ENCODE measurements around the gene PPT1.

PPT1 gene

DNA sequence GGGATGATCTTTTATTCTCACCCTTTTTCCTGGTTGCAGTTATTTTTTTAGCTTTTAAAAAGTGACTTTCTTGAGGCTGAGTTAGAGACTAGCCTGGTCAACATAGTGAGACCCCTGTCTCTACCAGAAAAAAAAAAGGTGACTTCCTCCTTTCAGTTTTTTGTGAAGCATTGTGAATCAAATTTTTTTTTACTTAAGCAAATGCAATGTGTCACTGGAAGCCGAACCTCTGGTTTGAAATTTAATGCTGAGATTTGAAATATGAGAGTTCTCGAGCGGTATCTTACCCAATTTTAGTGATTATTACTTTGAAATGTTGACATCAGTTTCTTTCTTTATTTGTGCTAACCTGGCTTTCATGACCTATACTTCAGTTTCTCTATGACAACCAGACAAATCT, 52.9 kb downstream of the PPT1 start:
- no peak for TF ChIP-seq CTCF (IDR thresholded peaks at IDR 0.05; ENCODE audit: low read depth, low read length)
- H3K4me3 ChIP-seq (ENCODE audit: low read depth, low read length) = no peak overlapping the region

- no peak for TF ChIP-seq CTCF (IDR thresholded peaks at IDR 0.05; ENCODE audit: low read depth, low read length)
- peak overlapping the region; percentile 99 for H3K4me3 ChIP-seq (ENCODE audit: low read depth, low read length)
Measured at GRCh38 chr1:40042341-40042740, 54.7 kb downstream of the PPT1 start.

GRCh38 chr1:40041466-40041838, 55.6 kb downstream of the PPT1 start:
- TF ChIP-seq CTCF (IDR thresholded peaks at IDR 0.05; ENCODE audit: low read depth, low read length) = no peak
- H3K4me3 ChIP-seq (ENCODE audit: low read depth, low read length) = peak overlapping the region; percentile 99

DNA sequence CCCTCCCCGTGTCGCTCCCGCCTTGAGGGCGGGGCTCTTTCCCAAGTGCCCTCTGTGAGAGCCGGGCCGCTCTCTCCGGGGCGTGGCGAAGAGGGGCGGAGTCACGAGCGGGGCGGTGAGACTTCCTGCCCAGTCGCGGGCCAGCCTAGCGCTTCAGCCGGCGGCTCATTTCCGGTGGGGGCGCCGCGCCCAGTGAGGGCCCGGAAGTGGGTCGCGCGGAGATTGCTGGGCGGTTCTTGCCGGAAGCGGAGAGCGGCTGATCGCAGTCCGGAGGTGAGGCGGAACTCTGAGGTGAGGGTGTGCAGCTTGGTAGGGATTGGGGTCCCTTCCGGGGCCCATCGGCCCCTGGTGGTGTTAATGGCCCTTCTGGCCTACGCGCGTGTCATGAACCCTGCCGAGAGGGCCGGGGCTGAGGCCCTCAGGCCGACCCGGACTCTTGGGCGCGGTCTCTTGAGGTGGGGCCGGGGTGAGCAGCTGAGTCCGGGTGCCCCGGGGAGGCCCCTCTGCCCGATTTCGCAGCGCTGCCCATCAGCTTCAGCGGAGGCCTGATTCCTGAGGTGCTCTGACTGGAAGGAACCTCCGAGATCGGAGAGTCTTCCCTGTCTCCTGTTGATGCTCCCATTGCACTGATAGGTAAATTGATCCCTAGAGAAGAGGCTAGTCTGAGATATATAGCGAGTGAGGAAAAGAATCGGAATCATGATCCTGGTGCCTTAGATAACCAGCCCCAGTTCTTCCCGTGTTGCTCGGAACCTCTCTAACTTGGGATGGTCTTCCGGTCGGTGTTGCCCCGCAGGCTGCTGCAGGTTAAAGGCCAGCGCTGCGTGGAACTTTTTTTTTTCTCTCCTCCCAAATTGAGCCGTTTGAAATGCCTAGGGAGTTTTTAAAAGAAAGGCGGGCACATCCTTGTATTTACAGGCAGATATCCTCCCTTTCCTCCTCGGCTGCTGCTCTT, 56.3 kb downstream of the PPT1 start, which contains the start of gene CAP1:
CAP1 (plus strand) TSS at position 219 of the 955 bp plus-strand sequence. CDS start 18,618 bp downstream, outside the sequence.
- peak within 1 kb of the TSS; percentile 99 for H3K4me3 ChIP-seq (ENCODE audit: low read depth, low read length)
- no peak for TF ChIP-seq CTCF (IDR thresholded peaks at IDR 0.05; ENCODE audit: low read depth, low read length)

GRCh38 chr1:40039757-40040510, 57.1 kb downstream of the PPT1 start:
- peak overlapping the region; percentile 99 for H3K4me3 ChIP-seq (ENCODE audit: low read depth, low read length)
- no peak for TF ChIP-seq CTCF (IDR thresholded peaks at IDR 0.05; ENCODE audit: low read depth, low read length)

- peak overlapping the region; percentile 99 for H3K4me3 ChIP-seq (ENCODE audit: low read depth, low read length)
- TF ChIP-seq CTCF (IDR thresholded peaks at IDR 0.05; ENCODE audit: low read depth, low read length) = no peak
Measured at GRCh38 chr1:40039245-40039756, 57.8 kb downstream of the PPT1 start.
